SK-N-SH (cell line): ENCODE results near the gene PPP1R14B.

ENCODE experiments used
- CTCF ChIP-seq: fragments of 200-600 bp; sonication (generic); IDR thresholded peaks from 2 replicates; pipeline ENCODE4 v1.6.1; 2017; ENCODE audit warnings: antibody characterized with exemption, mild to moderate bottlenecking, moderate library complexity
- EP300 ChIP-seq, 2 experiments: IDR thresholded peaks; 2 replicates each; pipeline versions ENCODE4 v1.4.0 to v1.6.1; 2012; ENCODE audit warnings: borderline replicate concordance in 1 of 2, low read depth in 1 of 2, low read length in 1 of 2
- EZH2phosphoT487 ChIP-seq: fragments of 200-600 bp; sonication (generic); IDR thresholded peaks from 2 replicates; pipeline ENCODE4 v1.6.1; 2017; ENCODE audit warnings: low read depth, mixed run types, mild to moderate bottlenecking, antibody characterized with exemption, moderate library complexity, borderline replicate concordance
- FOXJ3 ChIP-seq: sonication (generic); formaldehyde crosslinking; IDR thresholded peaks from 2 replicates; pipeline ENCODE4 v1.5.1; 2020; ENCODE audit warnings: mild to moderate bottlenecking, missing genetic modification reagents
- FOXM1 ChIP-seq: IDR thresholded peaks from 2 replicates; pipeline ENCODE4 v1.4.0; 2012; ENCODE audit warnings: low read depth, mild to moderate bottlenecking
- MXI1 ChIP-seq: IDR thresholded peaks from 2 replicates; pipeline ENCODE4 v1.6.1; 2012; ENCODE audit warnings: mild to moderate bottlenecking, low read depth, low read length, improper control_type of control experiment
- NRF1 ChIP-seq: IDR thresholded peaks from 2 replicates; pipeline ENCODE4 v1.6.1; 2012; ENCODE audit warnings: low read depth, mild to moderate bottlenecking, low read length
- POLR2AphosphoS5 ChIP-seq: IDR thresholded peaks from 2 replicates; pipeline ENCODE4 v1.6.1; 2012; ENCODE audit warnings: low read depth, low read length
- RAD21 ChIP-seq: IDR thresholded peaks from 2 replicates; pipeline ENCODE4 v1.6.1; 2012; ENCODE audit warnings: mild to moderate bottlenecking, low read length
- RXRA ChIP-seq: IDR thresholded peaks from 2 replicates; pipeline ENCODE4 v1.4.0; 2012; ENCODE audit warnings: low read depth, mild to moderate bottlenecking, borderline replicate concordance
- SIN3A ChIP-seq: IDR thresholded peaks from 2 replicates; pipeline ENCODE4 v1.6.1; 2012; ENCODE audit warnings: low read depth, mild to moderate bottlenecking, low read length, moderate library complexity, borderline replicate concordance
- SMC3 ChIP-seq: IDR thresholded peaks from 2 replicates; pipeline ENCODE4 v1.6.1; 2012; ENCODE audit warnings: low read depth, low read length, improper control_type of control experiment
- TCF12 ChIP-seq: IDR thresholded peaks from 2 replicates; pipeline ENCODE4 v1.4.0; 2012
- TEAD4 ChIP-seq: IDR thresholded peaks from 2 replicates; pipeline ENCODE4 v1.4.0; 2012; ENCODE audit warnings: mild to moderate bottlenecking, borderline replicate concordance; ENCODE audit not compliant: insufficient read depth

GRCh38 chr11:64250415-64251015, 3.8 kb upstream of the PPP1R14B start:
- TF ChIP-seq CTCF: no peak
- TF ChIP-seq POLR2AphosphoS5: no peak
- no peak for TF ChIP-seq EP300 (IDR thresholded peaks at IDR 0.05; ENCODE audit: borderline replicate concordance in 1 of 2, low read depth in 1 of 2, low read length in 1 of 2)
- TF ChIP-seq RAD21: no peak
- TF ChIP-seq EZH2phosphoT487: no peak
- no peak for TF ChIP-seq SMC3
- TF ChIP-seq TCF12: no peak
- no peak for TF ChIP-seq MXI1
- TF ChIP-seq SIN3A: no peak
- no peak for TF ChIP-seq FOXJ3
- TF ChIP-seq TEAD4: no peak
- no peak for TF ChIP-seq FOXM1
- TF ChIP-seq RXRA: no peak
- no peak for TF ChIP-seq NRF1
